Keratinocyte (primary cell): ENCODE measurements around the gene PCDHGC4. TPM values are rescaled to one million over a fixed set of nuclear protein-coding genes. Genes with fewer than 3 reads are reported as not detected.

Experiments
- DNase-seq: peaks from one replicate; pipeline ENCODE4 v3.0.0-alpha.2; 2011; ENCODE audit warnings: low read depth, missing footprints, low spot score
- FAIRE-seq: peaks from 2 replicates; lab custom pipeline; 2011; peaks lifted over from hg19 to GRCh38; lab: Jason Lieb, UNC
- H2AFZ ChIP-seq: 2 replicates; pipeline ENCODE4 v1.6.0; 2012; ENCODE audit warnings: low read length, control low read depth, inconsistent platforms; ENCODE audit not compliant: control insufficient read depth
- H3K27ac ChIP-seq: 2 replicates; pipeline ENCODE4 v1.5.1; 2011; ENCODE audit warnings: low read length; ENCODE audit not compliant: control insufficient read depth, insufficient read depth
- H3K27me3 ChIP-seq: 3 replicates; pipeline ENCODE4 v1.6.0; 2011; ENCODE audit warnings: low read length; ENCODE audit not compliant: control insufficient read depth, insufficient read depth; ENCODE audit errors: extremely low read depth
- H3K36me3 ChIP-seq, 2 experiments: 2 replicates in 1 of 2; 3 replicates in 1 of 2; pipeline ENCODE4 v1.5.1; 2011; ENCODE audit warnings: low read length in 2 of 2, mild to moderate bottlenecking in 1 of 2; ENCODE audit not compliant: control insufficient read depth in 2 of 2, insufficient read depth in 2 of 2; ENCODE audit errors: extremely low read depth in 1 of 2
- H3K4me1 ChIP-seq: 3 replicates; pipeline ENCODE4 v1.5.1; 2011; ENCODE audit warnings: low read length; ENCODE audit not compliant: control insufficient read depth, insufficient read depth; ENCODE audit errors: extremely low read depth
- H3K4me2 ChIP-seq: 3 replicates; pipeline ENCODE4 v1.6.0; 2011; ENCODE audit warnings: low read depth, low read length; ENCODE audit not compliant: control insufficient read depth, insufficient read depth; ENCODE audit errors: extremely low read depth
- H3K4me3 ChIP-seq, 3 experiments: fragments of 200-600 bp in 1 of 3; sonication (generic) in 1 of 3; 2 replicates in 2 of 3; 3 replicates in 1 of 3; pipeline ENCODE4 v1.5.1; 2011 to 2016; ENCODE audit warnings: low read length in 3 of 3, mild to moderate bottlenecking in 3 of 3, control low read depth in 2 of 3, inconsistent platforms in 1 of 3, low read depth in 1 of 3, mixed read lengths in 1 of 3, mixed run types in 1 of 3, moderate library complexity in 1 of 3; ENCODE audit not compliant: control insufficient read depth in 2 of 3, insufficient read depth in 2 of 3; ENCODE audit errors: extremely low read depth in 1 of 3
- H3K79me2 ChIP-seq: 2 replicates; pipeline ENCODE4 v1.6.0; 2012; ENCODE audit warnings: low read length; ENCODE audit not compliant: control insufficient read depth, insufficient read depth
- H3K9ac ChIP-seq: 3 replicates; pipeline ENCODE4 v1.6.0; 2011; ENCODE audit warnings: low read length; ENCODE audit not compliant: control insufficient read depth, insufficient read depth; ENCODE audit errors: extremely low read depth
- H3K9me1 ChIP-seq: 3 replicates; pipeline ENCODE4 v1.6.0; 2011; ENCODE audit warnings: low read length; ENCODE audit not compliant: control insufficient read depth, insufficient read depth; ENCODE audit errors: extremely low read depth
- H3K9me3 ChIP-seq: 2 replicates; pipeline ENCODE4 v1.5.1; 2012; ENCODE audit warnings: low read depth, low read length; ENCODE audit not compliant: control insufficient read depth
- H4K20me1 ChIP-seq: 3 replicates; pipeline ENCODE4 v1.6.0; 2011; ENCODE audit warnings: low read length; ENCODE audit not compliant: control insufficient read depth, insufficient read depth; ENCODE audit errors: extremely low read depth
- CTCF ChIP-seq, 3 experiments: IDR thresholded peaks in 1 of 3; conservative IDR thresholded peaks in 1 of 3; optimal IDR thresholded peaks in 1 of 3; 2 replicates in 2 of 3; 3 replicates in 1 of 3; pipeline versions ENCODE3 to v1.5.1; 2011; ENCODE audit warnings: low read length in 3 of 3, mild to moderate bottlenecking in 3 of 3, moderate library complexity in 2 of 3, control low read depth in 1 of 3, inconsistent platforms in 1 of 3; ENCODE audit not compliant: insufficient read depth in 2 of 3; ENCODE audit errors: extremely low read depth in 1 of 3
- EZH2 ChIP-seq: IDR thresholded peaks from one replicate; pipeline ENCODE4 v1.6.1; 2012; ENCODE audit warnings: inconsistent platforms, mild to moderate bottlenecking, low read length, moderate library complexity
- dilution Hi-C: fragments of 300-500 bp; cut with MboI; formaldehyde crosslinking; loops from one replicate; pipeline ENCODE4 v1.7.0; 2020; ENCODE audit warnings: low sequenced_read_pairs; ENCODE audit not compliant: extremely low pct_ligation_motif_present
- polyA plus RNA-seq, 5 experiments: library from polyadenylated mRNA; depleted of rRNA in 3 of 5; stranded (reverse) in 3 of 5; stranded (forward) in 1 of 5; unstranded in 1 of 5; fragments of >200 nt; gene quantifications; 1 replicate in 1 of 5; 2 replicates in 3 of 5; 3 replicates in 1 of 5; pipeline versions ENCODE4 v1.2.1 to v1.2.3, GENCODE V29; 2011 to 2012; ENCODE audit warnings: missing spikeins in 2 of 5, low read depth in 1 of 5, low replicate concordance in 1 of 5

PCDHGC4 gene
- polyA plus RNA-seq, 1 donor (not counting 4 experiments of a cell fraction or from before 2014, with no cell fraction given) = 0.13 TPM

- H4K20me1 ChIP-seq = no peaks in the 10 kb centered on the region
- H3K79me2 ChIP-seq = no peaks in the 10 kb centered on the region
- peak overlapping the region; percentile 63 for H3K4me2 ChIP-seq
- H3K4me3 ChIP-seq = no peak overlapping the region
- peak overlapping the region; percentile 56 for H3K9ac ChIP-seq
- FAIRE-seq = peak; percentile 96
- H3K9me1 ChIP-seq = no peaks in the 10 kb centered on the region
- TF ChIP-seq CTCF (optimal IDR thresholded peaks at IDR 0.05 in 1 of 3, IDR thresholded peaks at IDR 0.05 in 1 of 3, conservative IDR thresholded peaks at IDR 0.05 in 1 of 3; ENCODE audit: extremely low read depth in 1 of 3, insufficient read depth in 2 of 3, low read length in 3 of 3) (no peak), EZH2 (no peak)
- H3K4me1 ChIP-seq = peaks cover 39% of the 10 kb centered on the region
- no peaks in the 10 kb centered on the region for H3K9me3 ChIP-seq
- DNase-seq = peak; percentile 100
- H3K27me3 ChIP-seq = no peaks in the 10 kb centered on the region
- H2AFZ ChIP-seq = no peak overlapping the region
- H3K36me3 ChIP-seq = peaks cover 17 to 37% of the 10 kb centered on the region in 2 experiments
- H3K27ac ChIP-seq = peak overlapping the region; percentile 89
- dilution Hi-C loops = no loop called here
Measured at GRCh38 chr5:141514330-141515133, 29.7 kb downstream of the PCDHGC4 start.

GRCh38 chr5:141515141-141515540, 30.3 kb downstream of the PCDHGC4 start:
- Histone ChIP-seq H3K36me3 (peaks cover 14 to 43% of the 10 kb centered on the region in 2 experiments), H3K27ac (peak overlapping the region; percentile 89), H3K79me2 (no peaks in the 10 kb centered on the region)

More at GRCh38 chr5:141515141-141515540, 30.3 kb downstream of the PCDHGC4 start:
- Histone ChIP-seq H3K4me2 (no peak overlapping the region), H3K9ac (peak overlapping the region; percentile 56), H3K9me3 (no peaks in the 10 kb centered on the region), H4K20me1 (no peaks in the 10 kb centered on the region), H3K4me1 (peaks cover 44% of the 10 kb centered on the region), H2AFZ (no peak overlapping the region), H3K9me1 (no peaks in the 10 kb centered on the region), H3K4me3 (no peak overlapping the region), H3K27me3 (no peaks in the 10 kb centered on the region)
- dilution Hi-C loops = no loop called here
- FAIRE-seq (no peak), DNase-seq (no peak)
- no peak for TF ChIP-seq CTCF (optimal IDR thresholded peaks at IDR 0.05 in 1 of 3, IDR thresholded peaks at IDR 0.05 in 1 of 3, conservative IDR thresholded peaks at IDR 0.05 in 1 of 3; ENCODE audit: extremely low read depth in 1 of 3, insufficient read depth in 2 of 3, low read length in 3 of 3)
- no peak for TF ChIP-seq EZH2
